Endodermal cell (in vitro differentiated cells): ENCODE results near the gene WDFY3. TPM values are rescaled to one million over a fixed set of nuclear protein-coding genes. Genes with fewer than 3 reads are reported as not detected.
"Not testable (repeated sequence)": the region's sequence is repeated elsewhere in the genome, so short reads cannot be mapped to it uniquely, and the experiment has no call there.

Source experiments
- DNase-seq: peaks from one replicate; pipeline ENCODE4 v3.0.0-alpha.2; 2017
- H3K27ac ChIP-seq: 2 replicates; pipeline ENCODE4 v1.5.1; 2013; ENCODE audit warnings: mild to moderate bottlenecking, low read depth, low read length, moderate library complexity
- H3K27me3 ChIP-seq: 2 replicates; pipeline ENCODE4 v1.6.1; 2013; ENCODE audit warnings: mild to moderate bottlenecking, low read length, moderate library complexity; ENCODE audit not compliant: insufficient read depth, control insufficient read depth, poor library complexity, severe bottlenecking
- H3K36me3 ChIP-seq: 2 replicates; pipeline ENCODE4 v1.7.0; 2013; ENCODE audit warnings: mild to moderate bottlenecking, low read length, moderate library complexity; ENCODE audit not compliant: control insufficient read depth, insufficient read depth
- H3K4me1 ChIP-seq: one replicate; pipeline ENCODE4 v1.7.0; 2013; ENCODE audit warnings: low read length; ENCODE audit not compliant: control insufficient read depth, insufficient read depth
- H3K4me3 ChIP-seq: 2 replicates; pipeline ENCODE4 v1.5.1; 2013; ENCODE audit warnings: mild to moderate bottlenecking, low read length, moderate library complexity
- H3K9ac ChIP-seq: 2 replicates; pipeline ENCODE4 v1.6.1; 2013; ENCODE audit warnings: mild to moderate bottlenecking, low read length, moderate library complexity; ENCODE audit not compliant: poor library complexity, severe bottlenecking; ENCODE audit errors: extremely low read depth
- H3K9me3 ChIP-seq: 2 replicates; pipeline ENCODE4 v1.6.1; 2013; ENCODE audit warnings: mild to moderate bottlenecking, low read length, moderate library complexity; ENCODE audit not compliant: control insufficient read depth
- H3K27ac Mint-ChIP-seq: 2 replicates; pipeline ENCODE4 v1.8.0; 2020; ENCODE audit warnings: mixed read lengths
- H3K27me3 Mint-ChIP-seq: 2 replicates; pipeline ENCODE4 v1.8.0; 2021; ENCODE audit warnings: mild to moderate bottlenecking, mixed read lengths; ENCODE audit not compliant: insufficient read depth
- H3K36me3 Mint-ChIP-seq: 2 replicates; pipeline ENCODE4 v1.8.0; 2020; ENCODE audit warnings: low read depth, mixed read lengths
- H3K4me1 Mint-ChIP-seq: 2 replicates; pipeline ENCODE4 v1.8.0; 2020; ENCODE audit warnings: mixed read lengths
- H3K4me3 Mint-ChIP-seq: 2 replicates; pipeline ENCODE4 v1.8.0; 2020; ENCODE audit warnings: mild to moderate bottlenecking, moderate library complexity, mixed read lengths
- H3K9me3 Mint-ChIP-seq: 2 replicates; pipeline ENCODE4 v1.8.0; 2020; ENCODE audit warnings: mild to moderate bottlenecking, mixed read lengths
- CTCF ChIP-seq: fragments of 200-600 bp; sonication (generic); conservative IDR thresholded peaks from 2 replicates; pipeline ENCODE4 v1.5.0; 2021; ENCODE audit warnings: antibody characterized with exemption, mild to moderate bottlenecking
- WGBS, 2 experiments: methylation state at CpG; one replicate each; pipeline versions ENCODE4 v1.1.5 to v1.1.7; 2013; ENCODE audit warnings: missing lambda C conversion rate in 2 of 2, mixed read lengths in 1 of 2; ENCODE audit not compliant: insufficient coverage in 1 of 2, insufficient read length in 1 of 2; 5-methylcytosine and 5-hydroxymethylcytosine counted together
- total RNA-seq, 2 donors: library from RNA; stranded (reverse); fragmentation: NEBNext Ultra II Directional in 1 of 2; extraction: Animal tissue kit (Norgen Biotek cat#: 25700) in 1 of 2; gene quantifications; 2 replicates in 1 of 2; 3 replicates in 1 of 2; pipeline ENCODE4 v1.2.1, GENCODE V29; 2021

The WDFY3 gene
- total RNA-seq, 2 donors from 2014 or later: 91.1 to 103 TPM

- 97 to 100% methylated on average over 1 of the region's 1 CpG for WGBS, 2 experiments
- Mint-ChIP-seq H3K9me3 (no peaks in the 10 kb centered on the region), H3K4me3 (no peak overlapping the region), H3K27me3 (no peaks in the 10 kb centered on the region), H3K4me1 (peaks cover 15% of the 10 kb centered on the region), H3K27ac (no peak overlapping the region), H3K36me3 (peaks cover 29% of the 10 kb centered on the region)
- TF ChIP-seq CTCF: no peak
- DNase-seq: no peak
- Histone ChIP-seq H3K4me1 (peaks cover 15% of the 10 kb centered on the region), H3K4me3 (no peak overlapping the region), H3K9me3 (no peaks in the 10 kb centered on the region), H3K27me3 (no peaks in the 10 kb centered on the region), H3K36me3 (peaks cover 55% of the 10 kb centered on the region), H3K27ac (no peak overlapping the region), H3K9ac (no peak overlapping the region)
Measured at GRCh38 chr4:84841435-84841834, 125.1 kb downstream of the WDFY3 start.

- Mint-ChIP-seq H3K4me3 (no peak overlapping the region), H3K27ac (no peak overlapping the region), H3K4me1 (no peaks in the 10 kb centered on the region), H3K36me3 (peaks cover 44% of the 10 kb centered on the region), H3K9me3 (no peaks in the 10 kb centered on the region), H3K27me3 (no peaks in the 10 kb centered on the region)
- Histone ChIP-seq H3K27me3 (no peaks in the 10 kb centered on the region), H3K36me3 (peaks cover 60% of the 10 kb centered on the region), H3K9me3 (no peaks in the 10 kb centered on the region), H3K4me1 (no peaks in the 10 kb centered on the region), H3K9ac (no peak overlapping the region), H3K27ac (no peak overlapping the region), H3K4me3 (no peak overlapping the region)
- no peak for TF ChIP-seq CTCF
- no peak for DNase-seq
- WGBS, 2 experiments: 80 to 86% methylated on average over 1 to 2 of the region's 2 CpGs
Measured at GRCh38 chr4:84837751-84838150, 128.7 kb downstream of the WDFY3 start.

- not testable (repeated sequence) for H3K4me3 Mint-ChIP-seq, H3K4me1 Mint-ChIP-seq, H3K27ac Mint-ChIP-seq, H3K4me3 ChIP-seq, H3K9me3 Mint-ChIP-seq, H3K27ac ChIP-seq, H3K9ac ChIP-seq, DNase-seq, H3K27me3 Mint-ChIP-seq, H3K9me3 ChIP-seq, H3K4me1 ChIP-seq, H3K27me3 ChIP-seq
- WGBS, 2 experiments: 96 to 100% methylated on average over 4 of the region's 6 CpGs
- H3K36me3 Mint-ChIP-seq: peaks cover 24% of the 10 kb centered on the region
- H3K36me3 ChIP-seq: peaks cover 54% of the 10 kb centered on the region
Measured at GRCh38 chr4:84829633-84830032, 136.9 kb downstream of the WDFY3 start.

GRCh38 chr4:84826681-84827080, 139.8 kb downstream of the WDFY3 start:
- H3K4me3 ChIP-seq: no peak overlapping the region
- Mint-ChIP-seq H3K27me3 (no peaks in the 10 kb centered on the region), H3K4me3 (no peak overlapping the region), H3K9me3 (no peaks in the 10 kb centered on the region), H3K36me3 (peaks cover 19% of the 10 kb centered on the region), H3K27ac (no peak overlapping the region), H3K4me1 (no peaks in the 10 kb centered on the region)
- no peak for TF ChIP-seq CTCF
- H3K27ac ChIP-seq: no peak overlapping the region
- no peaks in the 10 kb centered on the region for H3K4me1 ChIP-seq
- H3K36me3 ChIP-seq: peaks cover 51% of the 10 kb centered on the region
- H3K27me3 ChIP-seq: no peaks in the 10 kb centered on the region
- H3K9ac ChIP-seq: no peak overlapping the region
- no peaks in the 10 kb centered on the region for H3K9me3 ChIP-seq
- DNase-seq: no peak
